Astrocyte (in vitro differentiated cells and primary cell): ENCODE results near the gene OXER1.

Source experiments
- EZH2 ChIP-seq: IDR thresholded peaks from 2 replicates; pipeline ENCODE4 v1.6.1; 2012; ENCODE audit warnings: mild to moderate bottlenecking, low read length, inconsistent platforms; ENCODE audit not compliant: insufficient read depth
- TF ChIP-seq, protein P1 (sequence below): IDR thresholded peaks from 2 replicates; pipeline ENCODE4 v1.5.1; 2011; ENCODE audit warnings: low read depth, mild to moderate bottlenecking, inconsistent platforms, low read length, moderate library complexity; ENCODE audit not compliant: insufficient read depth

DNA sequence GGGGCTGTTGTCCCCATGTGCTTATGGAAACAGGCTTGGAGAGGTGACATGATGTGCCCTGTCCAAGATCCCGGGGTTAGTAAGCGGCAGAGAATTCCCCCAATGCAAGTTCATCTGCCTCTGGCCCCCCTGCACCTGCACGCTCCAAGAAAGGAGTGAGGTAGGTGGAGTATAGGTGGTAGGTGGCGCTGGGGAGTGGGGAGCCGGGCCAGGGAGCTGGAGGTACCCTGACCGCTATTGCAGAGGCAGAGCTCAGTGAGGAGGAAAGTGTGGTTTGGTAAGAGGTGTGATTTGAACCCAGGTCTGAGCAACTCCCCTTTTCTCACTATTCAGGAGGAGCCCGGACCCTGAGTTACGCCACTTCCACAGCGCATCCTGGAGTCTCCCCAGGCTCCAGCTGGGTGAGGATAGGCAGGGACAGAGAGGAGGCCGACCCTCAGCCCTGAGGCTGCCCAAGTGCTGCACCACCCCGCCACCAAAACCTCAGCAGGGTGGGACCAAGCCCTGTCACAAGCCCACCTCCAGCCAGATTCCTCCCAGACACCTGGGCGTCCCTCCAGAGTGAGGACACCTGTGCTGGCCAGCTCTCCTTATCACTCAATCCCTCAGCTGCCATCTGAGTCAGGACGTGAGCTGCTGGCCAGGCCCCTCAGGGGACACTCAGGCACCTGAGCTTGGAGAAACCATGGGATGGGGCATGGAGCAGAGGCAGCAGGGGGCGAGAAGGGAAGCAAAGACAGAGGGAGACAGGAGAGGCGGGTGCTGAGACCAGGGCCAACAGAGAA is 22.8 kb upstream of the OXER1 start:
- TF ChIP-seq, protein P1, sequence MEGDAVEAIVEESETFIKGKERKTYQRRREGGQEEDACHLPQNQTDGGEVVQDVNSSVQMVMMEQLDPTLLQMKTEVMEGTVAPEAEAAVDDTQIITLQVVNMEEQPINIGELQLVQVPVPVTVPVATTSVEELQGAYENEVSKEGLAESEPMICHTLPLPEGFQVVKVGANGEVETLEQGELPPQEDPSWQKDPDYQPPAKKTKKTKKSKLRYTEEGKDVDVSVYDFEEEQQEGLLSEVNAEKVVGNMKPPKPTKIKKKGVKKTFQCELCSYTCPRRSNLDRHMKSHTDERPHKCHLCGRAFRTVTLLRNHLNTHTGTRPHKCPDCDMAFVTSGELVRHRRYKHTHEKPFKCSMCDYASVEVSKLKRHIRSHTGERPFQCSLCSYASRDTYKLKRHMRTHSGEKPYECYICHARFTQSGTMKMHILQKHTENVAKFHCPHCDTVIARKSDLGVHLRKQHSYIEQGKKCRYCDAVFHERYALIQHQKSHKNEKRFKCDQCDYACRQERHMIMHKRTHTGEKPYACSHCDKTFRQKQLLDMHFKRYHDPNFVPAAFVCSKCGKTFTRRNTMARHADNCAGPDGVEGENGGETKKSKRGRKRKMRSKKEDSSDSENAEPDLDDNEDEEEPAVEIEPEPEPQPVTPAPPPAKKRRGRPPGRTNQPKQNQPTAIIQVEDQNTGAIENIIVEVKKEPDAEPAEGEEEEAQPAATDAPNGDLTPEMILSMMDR: no peak
- no peak for TF ChIP-seq EZH2
